ENCODE measurements around the gene ZNF26. TPM values are rescaled to one million over a fixed set of nuclear protein-coding genes. Genes with fewer than 3 reads are reported as not detected.

ZNF26 gene
- total and polyA plus RNA-seq, 10 of the 15 experiments (the other 5 are each of a cell fraction or from before 2014, with no cell fraction given): 1.00 to 17.1 (median 10.5) TPM

GRCh38 chr12:133038118-133038709, 52.0 kb downstream of the ZNF26 start:
- peaks cover 45% of the 10 kb centered on the region for H3K9me3 ChIP-seq (replicated peaks; ENCODE audit: control insufficient read depth, insufficient read depth, low read length)
- H3K27ac ChIP-seq (ENCODE audit: control insufficient read depth, insufficient read depth): peak overlapping the region; percentile 79; the same call in 1 of the 2 replicates
- in situ Hi-C loops (cut with MboI) (no loop called here), intact Hi-C loops (cut with micrococcal nuclease; ENCODE audit: unreplicated experiment) (no loop called here)
- ChIA-PET RAD21 (ENCODE audit: unreplicated experiment) (interaction anchor here (0.6 to 1.2 kb wide), 2 partner anchors 51 to 140 kb away, joined by 4 read pairs; no protein-coding TSS in a partner anchor), POLR2A (interaction anchor here (0.5 to 1.1 kb wide), 3 partner anchors 9 to 92 kb away, joined by 3 to 7 read pairs (median 4); partner anchors contain the start of gene ZNF10), SMC1A (ENCODE audit: uncharacterized antibody, unreplicated experiment) (interaction anchor here (1.3 to 1.8 kb wide), 3 partner anchors 11 to 52 kb away, joined by 4 to 8 read pairs (median 6); partner anchors contain the start of gene ZNF26), CTCF (interaction anchor here (0.7 kb wide), 2 partner anchors 151 to 154 kb away, joined by 3 to 4 read pairs; partner anchors contain the start of gene CHFR)
- H3K4me2 ChIP-seq (ENCODE audit: control insufficient read depth, insufficient read depth): peak overlapping the region; percentile 68
- H3K4me1 ChIP-seq (ENCODE audit: control insufficient read depth, insufficient read depth, low read length): no peaks in the 10 kb centered on the region
- no peak overlapping the region for H2AFZ ChIP-seq (ENCODE audit: control insufficient read depth, low read depth, low read length)
- no peak for ATAC-seq
- no TSS peak for BruUV-seq (replicated peaks)
- peak overlapping the region; percentile 66 for H3K9ac ChIP-seq (ENCODE audit: control insufficient read depth, insufficient read depth, low read length)
- TF ChIP-seq PML (IDR thresholded peaks at IDR 0.05; ENCODE audit: low read length) (0 out of 2 replicates have a peak, but pooled peaks have one; percentile 2), BCL3 (IDR thresholded peaks at IDR 0.05; ENCODE audit: borderline replicate concordance, insufficient read depth, low read depth, low read length, poor library complexity, severe bottlenecking) (no peak)
- peak overlapping the region; percentile 77 for H3K4me3 ChIP-seq
- no peaks in the 10 kb centered on the region for H4K20me1 ChIP-seq (ENCODE audit: control insufficient read depth, insufficient read depth)
- peaks cover 14% of the 10 kb centered on the region for H3K79me2 ChIP-seq (ENCODE audit: control insufficient read depth, insufficient read depth, low read length)
- H3K27me3 ChIP-seq (replicated peaks in 1 of 2; ENCODE audit: control insufficient read depth in 2 of 2, insufficient read depth in 2 of 2, low read length in 1 of 2): no peaks in the 10 kb centered on the region
- no peak for DNase-seq (ENCODE audit: low read depth, low spot score)
- peaks cover 0 to 3% of the 10 kb centered on the region in 2 experiments; a peak in 3 of 4 replicates for H3K36me3 ChIP-seq (ENCODE audit: control insufficient read depth in 2 of 2, insufficient read depth in 2 of 2, low read length in 1 of 2)
- 57% methylated on average over 4 of the region's 4 CpGs for WGBS (ENCODE audit: insufficient coverage, insufficient replicate concordance, low lambda C conversion rate, missing lambda C conversion rate)
- no peak for FAIRE-seq

- FAIRE-seq (no peak), DNase-seq (ENCODE audit: low read depth, low spot score) (no peak), ATAC-seq (no peak)
- H4K20me1 ChIP-seq (ENCODE audit: control insufficient read depth, insufficient read depth): no peaks in the 10 kb centered on the region
- intact Hi-C loops (cut with micrococcal nuclease; ENCODE audit: unreplicated experiment): no loop called here
- ChIA-PET CTCF (no interaction called here), POLR2A (interaction anchor here (0.6 kb wide), 1 partner anchor 57 kb away, joined by 3 read pairs; no protein-coding TSS in a partner anchor), RAD21 (ENCODE audit: unreplicated experiment) (no interaction called here), SMC1A (ENCODE audit: uncharacterized antibody, unreplicated experiment) (no interaction called here)
- no peak overlapping the region for H3K9ac ChIP-seq (ENCODE audit: control insufficient read depth, insufficient read depth, low read length)
- no peaks in the 10 kb centered on the region for H3K27me3 ChIP-seq (replicated peaks in 1 of 2; ENCODE audit: control insufficient read depth in 2 of 2, insufficient read depth in 2 of 2, low read length in 1 of 2)
- H3K4me1 ChIP-seq (ENCODE audit: control insufficient read depth, insufficient read depth, low read length): no peaks in the 10 kb centered on the region
- no peak overlapping the region for H3K27ac ChIP-seq (ENCODE audit: control insufficient read depth, insufficient read depth)
- H3K79me2 ChIP-seq (ENCODE audit: control insufficient read depth, insufficient read depth, low read length): no peaks in the 10 kb centered on the region
- peaks cover 79% of the 10 kb centered on the region for H3K9me3 ChIP-seq (replicated peaks; ENCODE audit: control insufficient read depth, insufficient read depth, low read length)
- BruUV-seq (replicated peaks): no TSS peak
- in situ Hi-C loops (cut with MboI): no loop called here
- H3K4me2 ChIP-seq (ENCODE audit: control insufficient read depth, insufficient read depth): no peak overlapping the region
- H3K4me3 ChIP-seq: no peak overlapping the region
- WGBS (ENCODE audit: insufficient coverage, insufficient replicate concordance, low lambda C conversion rate, missing lambda C conversion rate): 97% methylated on average over 3 of the region's 3 CpGs
- H2AFZ ChIP-seq (ENCODE audit: control insufficient read depth, low read depth, low read length): no peak overlapping the region
- H3K36me3 ChIP-seq (ENCODE audit: control insufficient read depth in 2 of 2, insufficient read depth in 2 of 2, low read length in 1 of 2): peaks cover 10 to 52% of the 10 kb centered on the region in 2 experiments
- no peak for TF ChIP-seq DPF2 (IDR thresholded peaks at IDR 0.05)
- no peak for TF ChIP-seq STAT1 (conservative IDR thresholded peaks at IDR 0.05)
- no peak for TF ChIP-seq CBX5 (IDR thresholded peaks at IDR 0.05; ENCODE audit: low read depth)
- TF ChIP-seq ATF3 (IDR thresholded peaks at IDR 0.05; ENCODE audit: borderline replicate concordance, extremely low read depth, low read depth, low read length): no peak
- no peak for TF ChIP-seq ETV6 (conservative IDR thresholded peaks at IDR 0.05 in 1 of 2, IDR thresholded peaks at IDR 0.05 in 1 of 2; ENCODE audit: borderline replicate concordance in 1 of 2, low read depth in 1 of 2)
- TF ChIP-seq GATAD2B (conservative IDR thresholded peaks at IDR 0.05; ENCODE audit: low read depth): no peak
- TF ChIP-seq WRNIP1 (IDR thresholded peaks at IDR 0.05; ENCODE audit: borderline replicate concordance, low read depth, low read length): no peak
- TF ChIP-seq, protein P1, sequence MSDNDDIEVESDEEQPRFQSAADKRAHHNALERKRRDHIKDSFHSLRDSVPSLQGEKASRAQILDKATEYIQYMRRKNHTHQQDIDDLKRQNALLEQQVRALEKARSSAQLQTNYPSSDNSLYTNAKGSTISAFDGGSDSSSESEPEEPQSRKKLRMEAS (IDR thresholded peaks at IDR 0.05; ENCODE audit: low read depth, low read length): no peak
- no peak for TF ChIP-seq NR2C2 (IDR thresholded peaks at IDR 0.05; ENCODE audit: borderline replicate concordance, control insufficient read depth, insufficient read length, low read depth)
- no peak for TF ChIP-seq ZNF24 (IDR thresholded peaks at IDR 0.05)
These were observed 60.5 kb downstream of the ZNF26 start for GRCh38 chr12:133046698-133047097.
